Measurements from ENCODE around the gene SLC15A1.
"Not testable (repeated sequence)": the region's sequence is repeated elsewhere in the genome, so short reads cannot be mapped to it uniquely, and the experiment has no call there.

The SLC15A1 gene

GRCh38 chr13:98647121-98647520 is 105.4 kb downstream of the SLC15A1 start:
- H3K4me1 ChIP-seq (ENCODE audit: control insufficient read depth, insufficient read depth, low read length): no peaks in the 10 kb centered on the region
- H3K36me3 ChIP-seq (ENCODE audit: control insufficient read depth, insufficient read depth, low read length): no peaks in the 10 kb centered on the region
- no peaks in the 10 kb centered on the region for H3K9me3 ChIP-seq (ENCODE audit: control insufficient read depth, insufficient read depth, low read depth, low read length)
- H3K27me3 ChIP-seq (ENCODE audit: control insufficient read depth, insufficient read depth, low read length): no peaks in the 10 kb centered on the region
- H3K27ac ChIP-seq (ENCODE audit: low read depth, low read length): no peak overlapping the region
- H3K9ac ChIP-seq (ENCODE audit: low read length): no peak overlapping the region
- H3K4me3 ChIP-seq (ENCODE audit: low read depth, low read length): no peak overlapping the region

DNA sequence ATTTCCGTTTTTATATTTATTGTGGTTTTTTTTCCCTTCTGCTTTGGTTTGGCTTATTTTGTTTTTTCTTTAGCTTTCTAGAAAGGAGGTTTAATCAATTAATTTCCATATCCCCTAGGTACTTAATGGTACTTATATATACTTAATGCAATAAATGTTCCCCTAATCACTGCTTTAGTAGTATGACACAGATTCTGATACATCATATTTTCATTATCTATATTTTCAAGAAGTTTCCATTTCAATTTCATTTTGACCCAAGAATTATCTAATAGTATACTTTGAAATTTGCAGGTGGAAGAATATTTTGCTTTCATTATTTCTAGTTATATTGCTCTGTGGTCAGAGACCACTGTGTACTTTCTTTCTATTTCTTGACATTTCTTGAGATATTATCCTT is 109.0 kb downstream of the SLC15A1 start:
- Histone ChIP-seq H3K9ac (ENCODE audit: low read length) (no peak overlapping the region), H3K27ac (ENCODE audit: low read depth, low read length) (no peak overlapping the region), H3K36me3 (ENCODE audit: control insufficient read depth, insufficient read depth, low read length) (no peaks in the 10 kb centered on the region), H3K27me3 (ENCODE audit: control insufficient read depth, insufficient read depth, low read length) (no peaks in the 10 kb centered on the region), H3K9me3 (ENCODE audit: control insufficient read depth, insufficient read depth, low read depth, low read length) (no peaks in the 10 kb centered on the region), H3K4me1 (ENCODE audit: control insufficient read depth, insufficient read depth, low read length) (no peaks in the 10 kb centered on the region), H3K4me3 (ENCODE audit: low read depth, low read length) (no peak overlapping the region)

DNA sequence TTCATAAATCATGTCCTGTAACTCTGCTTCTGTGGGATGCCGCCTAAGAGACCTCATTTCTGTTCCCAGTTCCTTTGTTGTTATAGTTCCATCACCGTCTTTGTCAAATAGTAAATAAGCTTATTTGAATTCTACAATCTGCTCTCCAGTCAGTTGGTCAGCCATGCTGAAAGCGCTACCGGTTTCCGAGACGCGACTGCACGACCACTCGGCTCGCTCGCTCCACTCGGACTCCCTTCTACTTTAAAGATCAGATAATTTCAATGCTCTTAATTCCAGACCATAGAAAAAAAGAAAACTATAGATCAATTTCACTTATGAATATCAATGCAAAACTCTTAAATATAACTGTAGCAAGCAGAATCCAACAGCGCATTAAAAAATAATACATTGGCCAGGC is 111.4 kb downstream of the SLC15A1 start:
- H3K4me1 ChIP-seq (ENCODE audit: control insufficient read depth, insufficient read depth, low read length): no peaks in the 10 kb centered on the region
- no peaks in the 10 kb centered on the region for H3K27me3 ChIP-seq (ENCODE audit: control insufficient read depth, insufficient read depth, low read length)
- no peak overlapping the region for H3K4me3 ChIP-seq (ENCODE audit: low read depth, low read length)
- no peak overlapping the region for H3K27ac ChIP-seq (ENCODE audit: low read depth, low read length)
- H3K36me3 ChIP-seq (ENCODE audit: control insufficient read depth, insufficient read depth, low read length): no peaks in the 10 kb centered on the region
- H3K9ac ChIP-seq (ENCODE audit: low read length): no peak overlapping the region
- no peaks in the 10 kb centered on the region for H3K9me3 ChIP-seq (ENCODE audit: control insufficient read depth, insufficient read depth, low read depth, low read length)

GRCh38 chr13:98639785-98640184 is 112.7 kb downstream of the SLC15A1 start:
- not testable (repeated sequence) for H3K36me3 ChIP-seq (ENCODE audit: control insufficient read depth, insufficient read depth, low read length); H3K27ac ChIP-seq (ENCODE audit: low read depth, low read length); H3K27me3 ChIP-seq (ENCODE audit: control insufficient read depth, insufficient read depth, low read length); H3K4me3 ChIP-seq (ENCODE audit: low read depth, low read length); H3K4me1 ChIP-seq (ENCODE audit: control insufficient read depth, insufficient read depth, low read length); H3K9ac ChIP-seq (ENCODE audit: low read length); H3K9me3 ChIP-seq (ENCODE audit: control insufficient read depth, insufficient read depth, low read depth, low read length)

GRCh38 chr13:98638352-98638751 is 114.1 kb downstream of the SLC15A1 start:
- not testable (repeated sequence) for H3K27ac ChIP-seq (ENCODE audit: low read depth, low read length); H3K4me3 ChIP-seq (ENCODE audit: low read depth, low read length); H3K27me3 ChIP-seq (ENCODE audit: control insufficient read depth, insufficient read depth, low read length); H3K4me1 ChIP-seq (ENCODE audit: control insufficient read depth, insufficient read depth, low read length); H3K36me3 ChIP-seq (ENCODE audit: control insufficient read depth, insufficient read depth, low read length); H3K9ac ChIP-seq (ENCODE audit: low read length); H3K9me3 ChIP-seq (ENCODE audit: control insufficient read depth, insufficient read depth, low read depth, low read length)

Data from HUES6 (cell line).